ENCODE results near the gene FNDC3B.

DNA sequence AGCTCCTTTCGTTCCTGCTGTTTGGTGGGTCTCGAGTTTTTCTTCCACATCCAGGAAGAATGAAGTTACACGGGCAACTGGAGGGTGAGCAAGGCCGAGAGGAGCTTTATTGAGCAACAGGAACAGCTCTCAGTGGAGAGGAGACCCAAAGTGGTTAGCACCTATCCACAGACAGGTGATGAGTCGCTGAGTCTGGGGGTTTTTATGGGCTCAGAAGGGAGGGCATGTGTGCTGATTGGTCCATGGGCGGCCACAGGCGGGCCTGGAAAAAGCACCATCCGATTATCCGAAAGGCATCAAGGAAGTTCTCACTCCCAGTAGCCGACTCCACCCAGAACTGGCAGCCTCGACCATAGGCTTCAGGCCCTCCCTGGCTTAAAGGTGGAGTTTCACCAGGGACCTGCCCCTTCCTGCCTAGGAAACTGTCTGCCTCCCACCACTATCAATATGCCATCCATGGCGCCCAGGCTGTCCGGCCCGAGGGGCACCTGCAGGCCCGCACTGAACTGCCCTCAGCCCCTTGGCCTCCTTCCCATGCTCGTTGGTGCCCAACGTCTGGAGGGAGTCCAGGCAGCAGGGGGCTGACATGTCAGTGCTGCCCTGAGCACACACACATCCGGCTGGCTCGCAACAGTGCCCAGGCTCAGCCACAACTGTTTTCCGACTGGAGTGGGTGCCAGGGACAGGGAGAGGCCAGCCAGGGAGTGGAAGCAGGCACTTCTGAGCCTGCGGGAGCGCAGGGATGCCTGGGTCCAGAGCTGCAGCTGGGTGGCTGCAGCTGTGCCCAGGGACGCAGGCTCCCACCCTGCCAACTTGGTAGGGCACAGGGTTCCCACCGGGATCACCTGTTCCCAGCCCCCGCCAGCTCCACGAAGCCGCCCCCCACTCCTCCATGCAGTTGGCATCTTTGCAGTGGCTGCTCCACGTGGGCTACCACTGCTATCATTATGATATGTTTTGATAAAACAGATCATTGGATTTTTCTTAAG lies 170.2 kb downstream of the FNDC3B start:
- TF ChIP-seq GATA2 (IDR thresholded peaks at IDR 0.05; ENCODE audit: low read depth, low read length) (no peak), GATA3 (IDR thresholded peaks at IDR 0.05; ENCODE audit: low read depth, low read length) (no peak)
